DMS153 (cell line): Measurements from ENCODE around the gene SYCE1.
A peak's percentile ranks its signal among the peaks of the same experiment; 100 is the strongest.
"Not testable (repeated sequence)": the region's sequence is repeated elsewhere in the genome, so short reads cannot be mapped to it uniquely, and the experiment has no call there.

Experiments used
- DNase-seq: peaks from one replicate; lab custom pipeline; 2025; lab: John Stamatoyannopoulos, UW

SYCE1 gene, protein sequence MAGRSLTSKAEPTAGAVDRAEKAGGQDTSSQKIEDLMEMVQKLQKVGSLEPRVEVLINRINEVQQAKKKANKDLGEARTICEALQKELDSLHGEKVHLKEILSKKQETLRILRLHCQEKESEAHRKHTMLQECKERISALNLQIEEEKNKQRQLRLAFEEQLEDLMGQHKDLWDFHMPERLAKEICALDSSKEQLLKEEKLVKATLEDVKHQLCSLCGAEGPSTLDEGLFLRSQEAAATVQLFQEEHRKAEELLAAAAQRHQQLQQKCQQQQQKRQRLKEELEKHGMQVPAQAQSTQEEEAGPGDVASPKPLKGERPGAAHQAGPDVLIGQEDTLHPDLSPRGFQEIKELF

GRCh38 chr10:133565441-133566294 lies at the start of gene SYCE1:
Gene SYCE1 (minus strand): TSS chr10:133565583. CDS start chr10:133565529, 54 bp downstream.
- DNase-seq, result no peak

DNA sequence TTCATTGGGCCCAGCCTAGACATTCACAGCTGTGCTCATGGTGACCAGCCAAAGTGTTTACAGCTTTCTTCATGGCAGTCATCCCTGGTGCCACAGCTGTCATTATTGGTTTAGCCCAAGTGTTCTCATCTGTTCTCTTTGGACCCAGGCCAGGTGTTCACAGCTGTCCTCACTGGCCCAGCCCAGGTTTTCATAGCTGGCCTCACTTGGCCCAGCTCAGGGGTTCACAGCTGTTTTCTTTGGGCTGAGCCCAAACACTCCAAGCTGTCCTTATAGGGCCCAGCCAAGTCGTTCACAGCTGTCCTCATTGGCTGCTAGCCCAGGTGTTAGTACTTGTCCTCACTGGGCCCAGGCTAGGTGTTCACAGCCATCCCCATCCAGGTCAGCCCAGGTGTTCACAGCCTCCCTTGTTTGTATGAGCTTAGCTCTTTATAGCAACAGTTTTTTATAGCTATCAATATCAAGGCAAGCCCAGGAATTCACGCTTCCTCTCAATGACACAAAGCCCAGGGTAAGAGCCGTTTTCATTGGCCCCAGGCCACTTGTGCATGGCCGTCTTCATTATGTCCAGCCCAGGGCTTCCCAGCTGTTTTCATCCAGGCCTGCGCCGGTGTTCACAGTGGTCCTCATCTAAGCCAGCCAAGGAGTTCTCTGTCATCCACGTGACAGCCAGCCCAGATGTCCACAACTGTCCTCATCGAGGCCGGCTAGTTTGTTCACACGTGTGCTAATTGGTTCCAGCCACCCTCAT lies 49.6 kb upstream of the SYCE1 start:
- peak; percentile 92 for DNase-seq

GRCh38 chr10:133613699-133614098 lies 48.3 kb upstream of the SYCE1 start:
- DNase-seq, result no peak

DNA sequence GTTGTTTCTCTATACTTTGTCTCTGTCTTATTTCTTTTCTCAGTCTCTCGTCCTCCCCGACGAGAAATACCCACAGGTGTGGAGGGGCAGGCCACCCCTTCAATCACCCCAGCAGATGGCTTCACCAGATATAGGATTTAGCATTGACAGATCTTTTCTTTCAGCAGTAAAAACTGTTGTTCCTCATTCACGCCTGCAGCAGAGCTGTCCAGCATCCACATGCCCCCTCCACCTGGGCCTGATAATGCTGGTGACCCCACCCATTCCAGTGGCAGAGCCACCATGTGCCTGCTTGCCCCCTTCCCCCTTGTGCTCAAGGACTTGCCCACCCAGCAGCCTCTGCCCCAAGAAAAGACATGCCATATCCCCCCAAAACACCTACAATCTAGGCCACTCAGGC lies 45.7 kb upstream of the SYCE1 start:
- no peak for DNase-seq

GRCh38 chr10:133608855-133609254 lies 43.5 kb upstream of the SYCE1 start:
- DNase-seq, result no peak

GRCh38 chr10:133603434-133603833 lies 38.1 kb upstream of the SYCE1 start:
- not testable (repeated sequence) for DNase-seq

DNA sequence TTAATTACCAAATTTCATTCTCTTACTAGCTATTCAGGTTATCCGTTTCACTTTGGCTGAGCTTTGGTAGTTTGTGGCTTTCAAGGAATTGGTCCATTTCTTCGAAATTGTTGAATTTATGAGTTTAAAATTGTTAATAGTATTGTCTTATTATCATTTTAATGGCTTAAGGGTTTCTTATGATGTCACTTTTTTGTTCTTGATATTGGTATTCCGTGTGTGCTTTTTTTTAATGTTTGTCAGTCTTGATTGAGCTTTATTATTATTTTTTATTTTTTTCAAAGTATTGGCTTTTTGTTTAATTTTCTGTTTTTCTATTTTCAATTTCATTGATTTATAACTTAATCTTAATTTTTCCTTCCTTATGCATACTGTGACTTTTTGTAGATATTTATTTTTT lies 35.3 kb upstream of the SYCE1 start:
- no peak for DNase-seq

GRCh38 chr10:133599869-133600268 lies 34.5 kb upstream of the SYCE1 start:
- not testable (repeated sequence) for DNase-seq

- peak; percentile 64 for DNase-seq
These were observed 27.3 kb upstream of the SYCE1 start for GRCh38 chr10:133592716-133593115.

GRCh38 chr10:133590970-133591359 lies 25.6 kb upstream of the SYCE1 start:
- DNase-seq, result no peak

DNA sequence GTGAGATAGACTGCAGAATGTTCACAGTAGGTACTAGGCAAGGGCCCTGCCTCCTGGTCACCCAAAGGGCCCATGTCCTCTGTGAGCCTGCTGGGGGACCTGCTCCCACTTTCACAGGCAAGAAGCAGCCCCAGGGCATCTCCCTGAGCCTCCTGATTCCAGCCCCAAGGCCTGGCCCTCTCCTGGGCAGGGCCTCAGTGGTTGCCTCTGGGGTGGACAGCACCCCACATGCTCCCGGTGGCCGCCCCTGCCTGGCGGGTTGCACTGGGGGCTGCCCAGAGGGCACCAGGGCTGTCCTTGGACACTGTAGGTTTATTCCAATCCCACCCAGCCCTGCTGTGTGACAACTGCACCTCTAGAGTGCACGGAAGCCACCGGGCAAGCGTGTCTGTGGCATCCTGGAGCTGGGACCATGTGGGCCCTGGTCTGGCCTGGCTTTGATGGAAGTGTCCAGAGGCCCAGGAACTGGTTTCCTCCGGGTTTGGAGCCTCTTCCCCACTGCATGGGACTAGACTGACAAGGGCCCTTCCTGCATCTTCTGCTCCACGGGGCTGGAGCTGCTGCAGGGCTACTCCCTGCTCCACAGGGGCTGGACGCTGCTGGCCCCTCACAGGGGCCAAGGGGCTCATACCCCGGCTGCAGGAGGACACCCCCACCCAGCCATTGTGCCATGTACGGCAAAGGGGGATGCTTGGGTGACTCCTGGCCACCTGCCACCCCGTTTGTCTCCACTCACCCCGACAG lies 25.0 kb upstream of the SYCE1 start:
- DNase-seq, result no peak

- DNase-seq, result not testable (repeated sequence)
These were observed 11.7 kb upstream of the SYCE1 start for GRCh38 chr10:133577037-133577436.

GRCh38 chr10:133573460-133573859 lies 8.1 kb upstream of the SYCE1 start:
- not testable (repeated sequence) for DNase-seq

DNA sequence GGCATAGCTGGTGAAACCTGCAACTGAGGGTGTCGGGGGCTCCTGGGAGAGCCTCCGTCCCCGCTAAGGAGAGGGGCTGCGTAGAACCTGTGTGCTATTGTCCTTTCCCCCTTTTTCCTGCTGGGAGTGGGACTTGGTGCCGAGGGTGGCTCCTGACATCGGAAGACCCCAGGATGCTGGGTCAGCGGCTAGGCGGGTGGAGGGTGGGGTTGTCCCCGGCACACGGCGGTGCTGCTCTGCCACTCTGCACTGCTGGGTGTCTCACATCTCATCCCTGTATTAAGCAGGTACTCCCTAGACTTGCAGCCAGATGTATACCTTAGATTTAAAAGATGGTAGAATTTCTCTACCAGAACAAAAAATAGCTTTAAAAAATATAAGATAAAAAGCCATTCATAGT lies 6.7 kb upstream of the SYCE1 start:
- not testable (repeated sequence) for DNase-seq

- DNase-seq, result not testable (repeated sequence)
These were observed 4.4 kb upstream of the SYCE1 start for GRCh38 chr10:133569801-133570200.

- DNase-seq, result not testable (repeated sequence)
These were observed 3.6 kb upstream of the SYCE1 start for GRCh38 chr10:133568831-133569527.

DNA sequence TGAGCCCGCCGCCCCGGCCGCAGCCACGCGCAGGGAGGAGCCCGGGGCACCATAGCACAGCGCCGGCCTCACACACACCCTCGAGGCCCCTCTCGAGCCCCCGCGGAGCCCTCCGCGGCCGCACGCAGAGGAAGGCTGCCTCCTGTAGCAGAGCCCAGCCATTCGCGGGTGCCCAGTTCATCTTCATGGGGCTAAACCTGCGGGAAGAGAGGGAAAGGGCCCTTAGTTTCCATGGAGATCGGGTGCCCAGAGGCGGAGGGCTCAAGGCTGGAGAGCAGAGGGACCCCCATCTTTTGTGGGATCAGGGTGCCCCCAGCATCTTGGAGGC lies 2.9 kb upstream of the SYCE1 start:
- no peak for DNase-seq

GRCh38 chr10:133567609-133568286 lies 2.4 kb upstream of the SYCE1 start:
- DNase-seq, result no peak

DNA sequence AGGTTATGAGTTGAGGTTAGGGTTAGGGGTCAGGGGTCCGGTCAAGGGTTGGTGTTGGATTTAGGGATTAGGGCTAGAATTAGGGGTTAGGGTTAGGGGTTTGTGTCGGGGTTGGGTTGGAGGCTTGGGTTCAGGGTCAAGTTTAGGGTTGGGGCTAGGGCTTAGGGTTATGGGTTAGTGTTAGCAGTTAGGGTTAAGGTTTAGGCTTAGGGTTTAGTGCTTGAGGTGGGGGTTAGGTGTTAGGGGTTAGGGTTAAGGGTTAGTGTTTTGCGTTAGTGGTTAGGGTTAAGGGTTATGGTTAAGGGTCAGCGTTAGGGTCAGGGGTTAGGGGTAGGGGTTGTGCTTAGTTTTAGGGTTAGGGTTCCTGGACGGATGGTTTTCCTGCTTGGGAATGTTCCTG lies 1.7 kb upstream of the SYCE1 start:
- no peak for DNase-seq

- no peak for DNase-seq
These were observed 567 bp downstream of the SYCE1 start for GRCh38 chr10:133564816-133565215.

DNA sequence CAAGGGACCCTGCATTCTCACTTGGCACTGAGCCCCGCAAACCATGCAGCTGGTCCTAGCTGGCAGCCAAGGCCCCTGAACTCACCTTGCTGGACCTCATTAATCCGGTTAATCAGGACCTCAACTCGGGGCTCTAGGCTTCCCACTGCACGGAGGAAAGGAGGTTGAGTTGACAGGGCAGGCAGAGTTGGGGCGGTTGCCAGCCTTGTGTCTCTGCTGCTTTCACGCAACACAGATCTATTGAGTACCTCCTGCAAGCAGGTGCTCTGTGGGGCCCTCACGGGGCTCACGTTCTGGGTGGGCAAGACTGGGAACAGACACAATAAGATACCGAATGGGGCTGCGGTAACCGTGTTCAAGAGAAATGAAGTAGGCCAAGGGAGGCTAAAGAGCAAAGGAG lies 6.2 kb downstream of the SYCE1 start:
- no peak for DNase-seq
